Stimulated activated CD4-positive, alpha-beta T cell treated with anti-CD3 and anti-CD28 coated beads, Interleukin-12 subunit alpha, Interleukin-12 subunit beta, amount 100 ng/mL, for 48 hours (primary cell): Measurements from ENCODE around the gene RHOJ.

Source experiments
- DNase-seq, 3 donors: peaks; one replicate each; pipeline ENCODE4 v3.0.0-alpha.2; 2020; ENCODE audit warnings: low read depth in 2 of 3, low spot score in 1 of 3

RHOJ gene

GRCh38 chr14:63205044-63205575 is 867 bp downstream of the RHOJ start:
- DNase-seq: no peak

GRCh38 chr14:63205866-63206265 is 1.6 kb downstream of the RHOJ start:
- no peak for DNase-seq

DNA sequence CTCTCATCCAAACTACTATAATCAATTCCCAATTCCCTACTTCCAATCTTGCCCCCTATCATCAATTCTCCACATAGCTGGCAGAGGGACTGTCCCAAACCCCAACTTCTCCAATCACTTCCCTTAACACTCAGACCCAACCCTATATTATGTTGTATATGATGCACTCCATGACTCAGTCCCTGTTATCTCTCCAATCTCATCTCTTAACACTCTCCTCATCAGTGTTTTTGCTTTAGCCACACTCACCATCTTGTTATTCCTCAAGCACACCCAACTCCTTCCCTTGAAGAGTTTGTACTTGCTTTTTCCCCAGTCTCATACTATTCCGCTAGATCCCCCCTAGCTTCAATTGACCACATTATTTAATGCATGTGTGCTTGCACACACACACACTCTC is 4.9 kb downstream of the RHOJ start:
- DNase-seq: no peak

DNA sequence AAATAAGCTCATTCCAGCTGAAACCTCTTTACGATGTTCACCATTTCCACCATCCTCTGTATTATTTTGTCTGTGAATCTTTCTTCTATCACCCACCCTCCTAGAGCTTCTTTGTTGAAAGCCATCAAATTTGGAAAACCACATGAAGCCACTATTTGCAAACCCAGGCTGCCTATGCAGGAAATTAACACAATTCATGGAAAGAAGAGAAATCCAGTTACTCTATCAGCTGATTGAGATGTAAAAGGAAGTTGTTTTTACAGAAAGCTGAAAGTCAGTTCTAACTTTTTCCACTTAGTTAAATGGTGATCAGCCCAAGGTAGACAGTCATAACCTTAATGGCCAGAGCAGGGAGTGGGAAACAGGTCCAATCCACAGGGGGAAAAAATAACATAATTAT is 6.6 kb downstream of the RHOJ start:
- no peak for DNase-seq

DNA sequence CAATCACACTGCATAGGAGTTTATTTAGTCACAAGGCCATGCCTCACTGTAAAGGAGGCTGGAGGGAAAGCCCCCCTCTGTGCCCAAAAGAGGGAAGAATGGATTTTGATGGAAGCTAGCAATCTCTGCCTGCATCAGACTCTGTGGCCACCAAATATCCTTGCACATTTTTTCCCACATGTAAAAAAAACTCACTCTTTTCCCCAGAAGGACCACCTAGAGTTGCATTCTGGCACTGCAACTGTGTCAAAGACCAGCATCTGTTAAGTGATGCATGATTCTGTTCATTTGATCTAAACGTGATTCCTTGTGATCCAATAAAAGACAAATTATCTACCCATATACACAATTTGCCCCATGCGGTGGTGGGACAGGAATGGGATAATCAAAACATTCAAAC is 8.0 kb downstream of the RHOJ start:
- no peak for DNase-seq

DNA sequence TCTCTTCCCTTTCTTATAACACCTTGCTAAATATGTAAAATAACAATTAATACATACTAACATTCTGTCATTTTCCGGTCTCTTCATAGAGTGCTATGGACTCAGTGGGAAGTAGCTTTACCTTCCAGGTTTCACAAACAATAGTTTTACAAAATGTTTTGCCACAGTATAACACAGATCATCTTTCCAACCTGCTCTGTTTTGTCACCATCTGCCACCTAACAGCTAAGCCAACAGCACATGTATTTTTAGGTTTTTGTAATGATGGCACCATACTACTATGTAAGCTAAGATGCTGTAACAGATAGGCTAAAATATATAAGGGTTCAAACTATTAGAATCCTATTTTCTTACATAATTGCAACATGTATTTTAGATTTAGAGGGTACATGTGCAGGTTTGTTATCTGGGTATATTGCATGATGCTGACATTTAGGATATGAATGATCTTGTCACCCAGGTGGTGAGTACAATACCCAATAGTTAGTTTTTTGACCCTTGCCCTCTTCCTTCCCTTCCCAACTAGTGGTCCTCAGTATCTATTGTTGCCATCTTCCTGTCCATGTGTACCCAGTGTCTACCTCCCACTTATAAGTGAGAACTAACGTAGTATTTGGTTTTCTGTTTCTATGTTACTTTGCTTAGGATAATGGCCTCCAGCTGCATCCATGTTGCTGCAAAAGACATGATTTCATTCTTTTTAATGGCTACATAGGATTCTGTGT is 8.7 kb downstream of the RHOJ start:
- DNase-seq: no peak

- DNase-seq: no peak
These were observed 10.4 kb downstream of the RHOJ start for GRCh38 chr14:63214417-63215196.

DNA sequence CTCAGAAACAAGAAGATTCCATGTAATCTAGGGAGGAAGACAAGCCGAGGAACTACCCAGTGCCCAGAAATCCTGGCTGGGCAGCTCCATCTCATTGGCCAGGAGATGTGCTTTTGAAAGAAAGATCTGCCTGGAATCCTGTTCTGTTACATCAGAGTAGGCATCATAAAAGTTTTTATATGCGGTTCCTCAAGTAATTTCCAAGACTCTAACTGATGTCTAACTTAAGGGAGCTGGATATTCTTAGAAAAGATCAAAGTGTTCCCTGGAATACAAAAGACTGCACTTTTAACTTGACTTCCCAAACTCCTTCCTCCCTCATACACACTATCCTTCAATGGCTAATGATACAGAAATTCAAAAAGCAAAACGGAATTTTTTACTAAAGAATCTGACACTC is 16.3 kb downstream of the RHOJ start:
- DNase-seq: no peak

- no peak for DNase-seq
These were observed 19.4 kb downstream of the RHOJ start for GRCh38 chr14:63223596-63223995.

GRCh38 chr14:63224196-63224595 is 20.0 kb downstream of the RHOJ start:
- DNase-seq: no peak

DNA sequence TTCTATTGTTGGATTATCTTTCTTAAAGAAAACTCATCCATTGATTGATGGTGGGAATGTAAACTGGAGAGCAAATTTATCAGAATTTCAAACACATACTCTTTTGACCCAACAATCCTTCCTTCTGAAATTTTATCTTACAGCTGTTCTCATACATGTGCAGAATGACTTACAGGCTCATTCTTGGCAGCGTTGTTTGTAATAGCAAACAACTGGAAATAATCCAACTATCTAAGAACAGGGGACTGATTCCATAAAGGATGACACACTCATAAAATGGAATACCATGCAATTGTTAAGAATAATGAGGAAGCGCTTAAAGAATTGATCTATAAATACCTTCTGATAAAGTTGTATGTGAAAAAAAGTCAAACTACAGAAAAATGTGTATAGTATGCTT is 24.0 kb downstream of the RHOJ start:
- no peak for DNase-seq

GRCh38 chr14:63229330-63230059 is 25.3 kb downstream of the RHOJ start:
- no peak for DNase-seq

DNA sequence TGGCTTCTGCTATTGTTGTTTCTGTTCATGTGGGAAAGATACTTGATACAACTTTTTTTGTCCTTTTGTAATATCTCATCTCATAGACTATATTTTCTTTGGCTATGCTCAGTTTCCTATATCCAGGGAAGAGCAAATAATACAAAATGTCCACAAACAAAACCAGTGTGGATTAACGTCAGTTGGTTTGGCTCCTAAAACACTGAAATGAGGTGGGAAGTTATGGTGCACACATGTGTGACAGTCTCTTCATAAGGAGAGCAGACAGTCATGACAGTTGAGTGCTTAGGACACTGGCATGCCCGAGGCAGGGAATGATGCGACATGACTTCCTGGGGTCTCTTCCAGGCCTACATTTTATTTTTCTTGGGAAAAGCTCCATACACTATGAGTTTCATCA is 27.5 kb downstream of the RHOJ start:
- no peak for DNase-seq

DNA sequence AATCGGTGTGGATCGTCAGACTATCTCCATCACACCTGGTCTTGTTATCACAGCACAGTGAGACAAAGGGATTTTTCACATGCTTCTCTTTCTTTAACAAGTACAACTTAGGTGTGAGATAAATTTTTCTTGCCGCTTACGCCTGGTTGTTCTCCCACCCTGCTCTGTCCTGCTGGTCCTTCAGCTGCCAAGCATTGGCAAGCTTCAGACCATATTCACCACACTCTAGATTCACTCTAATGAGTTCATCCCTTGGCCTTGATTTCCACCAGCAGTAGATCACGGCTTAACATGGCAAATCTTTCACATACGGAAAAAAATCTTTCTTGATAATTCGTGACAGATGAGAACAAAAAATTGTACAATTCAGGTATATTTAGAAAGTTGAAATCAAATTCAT is 33.5 kb downstream of the RHOJ start:
- DNase-seq: no peak

GRCh38 chr14:63240221-63240620 is 36.0 kb downstream of the RHOJ start:
- DNase-seq: no peak

DNA sequence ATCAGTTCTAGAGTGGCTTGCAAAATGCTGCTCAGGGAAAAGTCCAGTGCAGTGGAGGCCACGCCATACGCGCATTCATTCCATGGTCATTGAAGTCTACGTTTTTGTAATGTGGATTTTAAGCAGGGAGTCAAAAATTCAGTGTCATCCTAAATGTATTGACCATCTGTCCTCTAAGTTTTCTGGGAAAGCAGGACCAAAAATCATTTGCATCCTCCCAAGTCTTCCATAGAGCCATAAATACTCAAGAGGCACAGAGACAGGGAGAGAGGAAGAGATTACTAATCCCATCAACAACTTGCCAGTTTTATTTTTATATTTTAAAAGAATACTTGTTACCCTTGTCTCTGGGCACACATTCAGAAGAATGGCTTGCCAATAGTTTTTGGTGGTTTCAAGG is 36.9 kb downstream of the RHOJ start:
- no peak for DNase-seq

GRCh38 chr14:63243646-63244045 is 39.4 kb downstream of the RHOJ start:
- no peak for DNase-seq

DNA sequence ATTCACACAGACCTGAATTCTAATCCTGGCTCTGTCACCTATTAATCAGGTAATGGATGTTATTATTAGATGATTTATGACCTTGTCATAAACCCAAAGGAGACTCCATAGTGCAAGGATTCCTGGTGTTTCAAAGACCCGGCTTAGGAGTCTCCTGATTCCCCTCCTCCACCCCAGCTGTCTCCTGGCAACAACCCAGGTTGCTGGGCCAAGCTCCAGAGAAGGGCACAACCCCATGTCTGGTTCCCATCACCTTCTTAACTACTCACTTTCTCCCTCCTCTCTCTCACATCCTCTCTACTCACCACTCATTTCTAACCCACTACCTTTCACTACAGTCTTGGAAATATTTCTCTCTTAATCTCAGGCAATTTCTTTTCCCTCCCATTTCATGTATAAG is 41.6 kb downstream of the RHOJ start:
- no peak for DNase-seq

DNA sequence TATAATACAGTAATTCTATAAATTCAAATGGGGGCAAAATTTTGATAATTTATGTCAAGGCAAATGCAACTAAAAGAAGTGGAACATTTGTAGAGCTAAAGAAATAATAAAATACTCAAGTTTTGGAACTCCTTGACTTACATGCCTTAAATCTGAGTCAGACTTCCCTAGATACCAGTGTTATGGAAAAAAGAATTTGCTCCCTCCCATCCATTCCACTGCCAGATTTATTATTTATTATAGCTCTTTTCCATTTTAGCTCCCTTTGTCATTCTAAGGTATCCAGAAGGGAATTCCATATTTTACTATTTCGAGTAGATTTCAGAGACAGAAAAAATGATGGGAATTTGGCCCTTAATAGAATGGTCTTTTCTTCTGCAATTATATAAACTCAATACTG is 44.0 kb downstream of the RHOJ start:
- no peak for DNase-seq

- no peak for DNase-seq
These were observed 44.8 kb downstream of the RHOJ start for GRCh38 chr14:63249092-63249491.

- no peak for DNase-seq
These were observed 53.1 kb downstream of the RHOJ start for GRCh38 chr14:63257299-63257698.

DNA sequence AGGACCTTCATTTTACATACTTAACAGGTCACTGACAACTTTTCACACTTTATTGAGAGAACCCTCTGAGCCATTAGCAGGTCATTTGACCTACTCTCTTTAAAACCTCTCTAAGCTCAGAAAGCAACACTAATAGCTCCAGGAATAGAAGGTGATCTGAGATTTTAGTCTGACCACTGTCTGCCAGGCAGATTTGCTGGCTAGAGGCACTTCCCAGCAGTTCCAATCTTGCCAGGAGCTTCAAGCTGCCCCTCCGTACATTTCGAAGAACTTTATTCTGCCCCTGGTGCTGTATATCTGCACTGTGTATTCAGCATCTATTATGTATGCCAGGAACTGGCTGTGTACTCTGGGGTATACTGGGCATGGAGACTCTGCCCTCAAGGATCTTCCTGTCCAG is 58.2 kb downstream of the RHOJ start:
- no peak for DNase-seq
